Measurements from ENCODE around the gene CATSPERD. TPM values are rescaled to one million over a fixed set of nuclear protein-coding genes. Genes with fewer than 3 reads are reported as not detected.
A peak's percentile ranks its signal among the peaks of the same experiment; 100 is the strongest.

The CATSPERD gene
- total RNA-seq, 1 experiment from 2014 or later = 0.50 TPM

DNA sequence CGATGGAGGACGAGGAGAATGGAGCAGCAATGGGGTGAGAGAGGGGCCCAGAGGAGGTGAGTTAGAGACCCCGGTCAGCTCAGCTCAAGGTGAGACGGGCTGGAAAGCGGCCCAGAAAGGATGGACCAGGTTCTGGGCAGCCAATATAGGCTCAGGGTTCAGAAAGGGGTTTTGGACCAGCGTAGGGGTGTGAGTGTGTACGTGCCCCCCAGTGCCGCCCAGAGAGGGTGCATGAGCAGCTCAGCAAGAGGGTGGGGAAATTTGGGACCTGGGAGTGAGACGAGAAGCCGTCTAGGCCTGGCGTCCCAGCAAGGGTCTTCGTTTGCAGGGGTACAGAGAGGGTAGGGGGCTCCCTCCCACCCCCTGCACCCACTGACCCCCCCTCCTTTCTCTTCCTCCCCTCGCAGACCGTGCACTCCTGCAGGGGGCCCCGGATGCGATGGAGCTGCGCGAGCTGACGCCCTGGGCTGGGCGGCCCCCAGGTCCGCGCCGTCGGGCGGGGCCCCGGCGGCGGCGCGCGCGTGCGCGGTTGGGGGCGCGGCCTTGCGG lies 107.0 kb downstream of the CATSPERD start (continued):
- TF ChIP-seq, protein P1, sequence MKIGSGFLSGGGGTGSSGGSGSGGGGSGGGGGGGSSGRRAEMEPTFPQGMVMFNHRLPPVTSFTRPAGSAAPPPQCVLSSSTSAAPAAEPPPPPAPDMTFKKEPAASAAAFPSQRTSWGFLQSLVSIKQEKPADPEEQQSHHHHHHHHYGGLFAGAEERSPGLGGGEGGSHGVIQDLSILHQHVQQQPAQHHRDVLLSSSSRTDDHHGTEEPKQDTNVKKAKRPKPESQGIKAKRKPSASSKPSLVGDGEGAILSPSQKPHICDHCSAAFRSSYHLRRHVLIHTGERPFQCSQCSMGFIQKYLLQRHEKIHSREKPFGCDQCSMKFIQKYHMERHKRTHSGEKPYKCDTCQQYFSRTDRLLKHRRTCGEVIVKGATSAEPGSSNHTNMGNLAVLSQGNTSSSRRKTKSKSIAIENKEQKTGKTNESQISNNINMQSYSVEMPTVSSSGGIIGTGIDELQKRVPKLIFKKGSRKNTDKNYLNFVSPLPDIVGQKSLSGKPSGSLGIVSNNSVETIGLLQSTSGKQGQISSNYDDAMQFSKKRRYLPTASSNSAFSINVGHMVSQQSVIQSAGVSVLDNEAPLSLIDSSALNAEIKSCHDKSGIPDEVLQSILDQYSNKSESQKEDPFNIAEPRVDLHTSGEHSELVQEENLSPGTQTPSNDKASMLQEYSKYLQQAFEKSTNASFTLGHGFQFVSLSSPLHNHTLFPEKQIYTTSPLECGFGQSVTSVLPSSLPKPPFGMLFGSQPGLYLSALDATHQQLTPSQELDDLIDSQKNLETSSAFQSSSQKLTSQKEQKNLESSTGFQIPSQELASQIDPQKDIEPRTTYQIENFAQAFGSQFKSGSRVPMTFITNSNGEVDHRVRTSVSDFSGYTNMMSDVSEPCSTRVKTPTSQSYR (CRISPR knock-in tag; IDR thresholded peaks at IDR 0.05) = no peak
- TF ChIP-seq PRDM15 (CRISPR knock-in tag; IDR thresholded peaks at IDR 0.05) = no peak
- TF ChIP-seq SOX15 (CRISPR knock-in tag; IDR thresholded peaks at IDR 0.05) = no peak
- no peak for TF ChIP-seq JUN (CRISPR knock-in tag; IDR thresholded peaks at IDR 0.05)
- TF ChIP-seq FOXK1 (CRISPR knock-in tag; IDR thresholded peaks at IDR 0.05) = no peak
- TF ChIP-seq, protein P2, sequence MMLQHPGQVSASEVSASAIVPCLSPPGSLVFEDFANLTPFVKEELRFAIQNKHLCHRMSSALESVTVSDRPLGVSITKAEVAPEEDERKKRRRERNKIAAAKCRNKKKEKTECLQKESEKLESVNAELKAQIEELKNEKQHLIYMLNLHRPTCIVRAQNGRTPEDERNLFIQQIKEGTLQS (CRISPR knock-in tag; conservative IDR thresholded peaks at IDR 0.05) = no peak
- TF ChIP-seq TEAD1 (CRISPR knock-in tag; IDR thresholded peaks at IDR 0.05) = no peak
- no peak for TF ChIP-seq RELA (CRISPR knock-in tag; IDR thresholded peaks at IDR 0.05; ENCODE audit: borderline replicate concordance)
- no peak for TF ChIP-seq NR1H2 (CRISPR knock-in tag; IDR thresholded peaks at IDR 0.05)
- TF ChIP-seq, protein P3, sequence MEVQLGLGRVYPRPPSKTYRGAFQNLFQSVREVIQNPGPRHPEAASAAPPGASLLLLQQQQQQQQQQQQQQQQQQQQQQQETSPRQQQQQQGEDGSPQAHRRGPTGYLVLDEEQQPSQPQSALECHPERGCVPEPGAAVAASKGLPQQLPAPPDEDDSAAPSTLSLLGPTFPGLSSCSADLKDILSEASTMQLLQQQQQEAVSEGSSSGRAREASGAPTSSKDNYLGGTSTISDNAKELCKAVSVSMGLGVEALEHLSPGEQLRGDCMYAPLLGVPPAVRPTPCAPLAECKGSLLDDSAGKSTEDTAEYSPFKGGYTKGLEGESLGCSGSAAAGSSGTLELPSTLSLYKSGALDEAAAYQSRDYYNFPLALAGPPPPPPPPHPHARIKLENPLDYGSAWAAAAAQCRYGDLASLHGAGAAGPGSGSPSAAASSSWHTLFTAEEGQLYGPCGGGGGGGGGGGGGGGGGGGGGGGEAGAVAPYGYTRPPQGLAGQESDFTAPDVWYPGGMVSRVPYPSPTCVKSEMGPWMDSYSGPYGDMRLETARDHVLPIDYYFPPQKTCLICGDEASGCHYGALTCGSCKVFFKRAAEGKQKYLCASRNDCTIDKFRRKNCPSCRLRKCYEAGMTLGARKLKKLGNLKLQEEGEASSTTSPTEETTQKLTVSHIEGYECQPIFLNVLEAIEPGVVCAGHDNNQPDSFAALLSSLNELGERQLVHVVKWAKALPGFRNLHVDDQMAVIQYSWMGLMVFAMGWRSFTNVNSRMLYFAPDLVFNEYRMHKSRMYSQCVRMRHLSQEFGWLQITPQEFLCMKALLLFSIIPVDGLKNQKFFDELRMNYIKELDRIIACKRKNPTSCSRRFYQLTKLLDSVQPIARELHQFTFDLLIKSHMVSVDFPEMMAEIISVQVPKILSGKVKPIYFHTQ (CRISPR knock-in tag; IDR thresholded peaks at IDR 0.05) = no peak

DNA sequence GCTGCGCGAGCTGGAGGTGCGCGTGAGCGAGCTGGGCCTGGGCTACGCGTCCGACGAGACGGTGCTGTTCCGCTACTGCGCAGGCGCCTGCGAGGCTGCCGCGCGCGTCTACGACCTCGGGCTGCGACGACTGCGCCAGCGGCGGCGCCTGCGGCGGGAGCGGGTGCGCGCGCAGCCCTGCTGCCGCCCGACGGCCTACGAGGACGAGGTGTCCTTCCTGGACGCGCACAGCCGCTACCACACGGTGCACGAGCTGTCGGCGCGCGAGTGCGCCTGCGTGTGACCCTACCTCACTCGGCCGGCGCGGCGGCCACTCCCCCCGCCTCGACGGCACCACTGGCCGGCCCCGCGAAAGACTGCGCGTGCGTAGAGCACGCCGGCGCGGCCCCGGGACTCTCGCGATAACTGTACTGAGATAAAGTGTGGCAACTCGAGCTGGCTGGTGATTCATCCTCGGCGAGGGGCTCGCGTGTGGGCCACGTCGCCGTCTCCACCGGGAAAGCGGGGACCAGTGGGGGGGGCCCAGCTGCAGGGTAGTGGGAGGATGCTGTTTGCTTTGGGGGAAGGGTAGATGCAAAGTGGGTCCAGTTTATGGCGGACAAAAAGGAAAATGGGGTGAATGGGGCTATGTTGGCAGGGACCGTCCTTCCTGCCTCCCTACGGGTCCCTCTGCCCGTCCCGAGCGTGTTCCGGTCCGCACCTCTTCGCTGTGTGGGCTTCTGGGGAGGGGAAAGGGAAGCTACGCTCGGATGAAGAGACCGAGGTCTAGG lies 107.6 kb downstream of the CATSPERD start:
- DNase-seq (ENCODE audit: low spot score) = peak; percentile 93
- ChIA-PET CTCF (interaction anchor here (0.6 to 6.9 kb wide), 26 partner anchors 12 to 1769 kb away, joined by 3 to 115 read pairs (median 4); partner anchors contain the start of genes NDUFA11, NRTN and VMAC), POLR2A (interaction anchor here (0.6 to 3.0 kb wide), 10 partner anchors 11 to 194 kb away, joined by 3 to 22 read pairs (median 4); partner anchors contain the start of genes FUT6, NDUFA11, NRTN and RPL36)
- Mint-ChIP-seq H3K4me3 (peak overlapping the region; percentile 91), H3K4me1 (peaks cover 6% of the 10 kb centered on the region), H3K27ac (peak overlapping the region; percentile 97), H3K36me3 (no peaks in the 10 kb centered on the region), H3K9me3 (no peaks in the 10 kb centered on the region), H3K27me3 (ENCODE audit: low read depth) (no peaks in the 10 kb centered on the region; the same call in none of the 2 replicates)
- ATAC-seq = peak; percentile 75
- TF ChIP-seq E2F4 (CRISPR knock-in tag; IDR thresholded peaks at IDR 0.05; ENCODE audit: borderline replicate concordance, low read depth) (0 out of 2 replicates have a peak, but pooled peaks have one; percentile 18), ERG (CRISPR knock-in tag; IDR thresholded peaks at IDR 0.05) (no peak), ZNF416 (CRISPR knock-in tag; IDR thresholded peaks at IDR 0.05) (peak; percentile 11; the same call in 1 of the 2 replicates), ZNF317 (CRISPR knock-in tag; IDR thresholded peaks at IDR 0.05; ENCODE audit: borderline replicate concordance, low read depth) (no peak), EMX1 (CRISPR knock-in tag; IDR thresholded peaks at IDR 0.05) (no peak)
- TF ChIP-seq, protein P4, sequence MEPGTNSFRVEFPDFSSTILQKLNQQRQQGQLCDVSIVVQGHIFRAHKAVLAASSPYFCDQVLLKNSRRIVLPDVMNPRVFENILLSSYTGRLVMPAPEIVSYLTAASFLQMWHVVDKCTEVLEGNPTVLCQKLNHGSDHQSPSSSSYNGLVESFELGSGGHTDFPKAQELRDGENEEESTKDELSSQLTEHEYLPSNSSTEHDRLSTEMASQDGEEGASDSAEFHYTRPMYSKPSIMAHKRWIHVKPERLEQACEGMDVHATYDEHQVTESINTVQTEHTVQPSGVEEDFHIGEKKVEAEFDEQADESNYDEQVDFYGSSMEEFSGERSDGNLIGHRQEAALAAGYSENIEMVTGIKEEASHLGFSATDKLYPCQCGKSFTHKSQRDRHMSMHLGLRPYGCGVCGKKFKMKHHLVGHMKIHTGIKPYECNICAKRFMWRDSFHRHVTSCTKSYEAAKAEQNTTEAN (CRISPR knock-in tag; IDR thresholded peaks at IDR 0.05) = peak; percentile 93; the same call in 1 of the 2 replicates
- TF ChIP-seq, protein P5, sequence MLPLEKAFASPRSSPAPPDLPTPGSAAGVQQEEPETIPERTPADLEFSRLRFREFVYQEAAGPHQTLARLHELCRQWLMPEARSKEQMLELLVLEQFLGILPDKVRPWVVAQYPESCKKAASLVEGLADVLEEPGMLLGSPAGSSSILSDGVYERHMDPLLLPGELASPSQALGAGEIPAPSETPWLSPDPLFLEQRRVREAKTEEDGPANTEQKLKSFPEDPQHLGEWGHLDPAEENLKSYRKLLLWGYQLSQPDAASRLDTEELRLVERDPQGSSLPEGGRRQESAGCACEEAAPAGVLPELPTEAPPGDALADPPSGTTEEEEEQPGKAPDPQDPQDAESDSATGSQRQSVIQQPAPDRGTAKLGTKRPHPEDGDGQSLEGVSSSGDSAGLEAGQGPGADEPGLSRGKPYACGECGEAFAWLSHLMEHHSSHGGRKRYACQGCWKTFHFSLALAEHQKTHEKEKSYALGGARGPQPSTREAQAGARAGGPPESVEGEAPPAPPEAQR (CRISPR knock-in tag; IDR thresholded peaks at IDR 0.05) = no peak
